Measurements from ENCODE around the gene FBXL3.
A peak's percentile ranks its signal among the peaks of the same experiment; 100 is the strongest.
"Not testable (repeated sequence)": the region's sequence is repeated elsewhere in the genome, so short reads cannot be mapped to it uniquely, and the experiment has no call there.

Gene FBXL3

GRCh38 chr13:77022341-77022740 lies 4.6 kb downstream of the FBXL3 start:
- peak; percentile 22 for DNase-seq

DNA sequence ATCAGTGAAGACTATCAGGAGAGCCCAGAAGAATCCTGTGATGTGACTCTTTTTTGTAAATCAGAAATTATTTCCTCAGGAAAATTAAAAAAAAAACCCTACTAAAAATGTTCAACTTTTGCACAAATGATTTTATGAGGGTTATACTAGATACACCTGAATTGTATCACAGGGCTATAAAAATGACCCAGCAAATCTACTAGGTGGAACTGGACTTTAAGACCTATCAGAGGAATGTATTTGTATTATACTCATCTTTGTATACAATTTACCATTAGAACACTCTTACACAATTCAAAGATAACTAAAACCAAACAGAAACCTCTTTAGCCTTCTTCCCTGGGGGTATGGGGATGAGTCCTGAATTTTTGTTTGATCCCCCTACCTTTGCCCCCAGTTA lies 7.2 kb downstream of the FBXL3 start:
- no peak for DNase-seq

DNA sequence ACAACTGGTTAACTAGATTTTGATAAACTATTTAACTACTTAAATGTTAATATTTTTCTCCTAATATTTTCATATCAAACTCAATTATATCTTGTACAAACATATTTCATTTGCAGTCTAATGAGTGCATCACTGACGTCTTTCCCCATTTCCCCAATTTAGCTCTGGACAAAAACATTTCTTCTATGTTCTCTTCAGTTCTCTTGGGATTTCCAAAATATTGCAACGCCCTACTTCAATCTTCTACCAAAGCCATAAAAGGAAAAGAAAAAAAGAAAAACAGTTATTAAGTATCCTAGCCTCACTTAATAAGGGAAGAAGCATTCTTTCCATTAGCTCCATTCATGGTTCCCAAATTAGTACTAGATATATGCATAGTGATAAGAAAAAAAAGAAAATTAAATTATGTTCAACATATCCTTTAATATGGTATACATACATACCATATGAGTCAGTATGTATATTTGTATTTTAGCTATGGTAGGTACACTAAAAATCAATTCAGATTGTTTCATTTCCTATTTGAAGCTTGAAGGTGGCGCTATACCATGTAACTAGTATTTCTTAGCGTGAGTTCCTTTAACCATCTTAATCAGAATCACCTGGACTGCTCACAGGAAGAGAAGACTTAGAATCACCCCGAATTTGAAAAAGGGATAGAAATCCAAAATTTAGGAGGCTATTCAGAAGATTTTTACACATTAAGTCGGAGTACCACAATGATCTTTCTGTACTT lies 9.9 kb downstream of the FBXL3 start:
- DNase-seq = no peak

DNA sequence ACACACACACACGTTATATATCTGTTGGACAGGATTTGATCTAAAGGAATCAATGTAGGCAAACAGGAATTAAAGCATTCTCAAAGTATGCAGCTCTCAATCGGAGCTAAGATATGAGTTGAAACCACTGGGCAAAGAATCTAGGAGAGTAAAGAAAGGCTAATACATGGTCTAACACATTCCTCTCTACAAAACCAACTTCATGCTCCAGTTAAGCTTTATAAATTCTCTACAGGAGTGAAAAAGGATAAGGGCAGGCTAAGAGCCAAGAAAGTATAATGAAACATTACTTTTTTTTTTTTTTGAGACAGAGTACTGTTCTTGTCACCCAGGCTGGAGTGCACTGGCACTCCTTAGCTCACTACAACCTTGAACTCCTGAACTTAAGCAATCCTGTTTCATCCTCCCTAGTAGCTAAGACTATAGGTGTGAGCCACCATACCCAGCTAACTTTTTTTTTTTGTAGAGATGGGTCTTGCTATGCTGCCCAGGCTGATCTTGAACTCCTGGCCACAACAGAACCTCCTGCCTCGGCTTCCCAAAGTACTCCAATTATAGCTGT lies 10.6 kb downstream of the FBXL3 start:
- DNase-seq = no peak

DNA sequence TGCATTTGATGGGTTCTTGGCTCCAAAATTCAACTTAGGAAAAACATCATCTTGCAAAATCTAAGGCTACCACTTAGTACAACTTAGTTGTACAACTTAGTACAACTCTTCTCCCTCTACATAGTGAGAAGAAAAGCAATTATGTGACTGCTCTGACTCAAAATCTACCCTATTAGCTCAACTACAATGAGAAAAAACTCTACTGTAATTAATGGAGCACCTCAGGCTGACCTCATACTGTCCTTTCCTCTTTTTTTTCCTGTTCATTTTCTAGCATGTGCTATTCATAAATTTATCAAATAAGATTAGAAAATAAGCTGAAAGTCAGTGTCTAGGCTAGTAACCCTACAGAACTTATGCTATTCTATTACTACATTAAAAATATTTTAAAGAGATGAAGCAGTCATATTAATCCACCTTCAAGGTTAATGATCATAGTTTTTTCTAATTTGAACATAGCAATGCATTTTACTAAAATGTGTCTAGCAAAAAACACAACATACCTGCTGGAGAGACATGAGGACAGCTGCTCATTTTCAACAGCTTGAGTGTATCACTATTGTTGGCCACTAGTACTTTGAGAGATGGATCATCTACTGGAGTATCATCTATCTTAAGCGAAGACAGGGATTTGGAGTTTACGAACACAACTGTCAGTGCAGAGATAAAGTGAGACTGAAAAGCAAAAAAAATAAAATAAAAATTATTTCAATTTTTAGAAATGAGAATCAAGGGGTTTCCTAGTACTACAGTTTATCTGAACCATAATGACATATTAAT lies 11.9 kb downstream of the FBXL3 start:
- no peak for DNase-seq

DNA sequence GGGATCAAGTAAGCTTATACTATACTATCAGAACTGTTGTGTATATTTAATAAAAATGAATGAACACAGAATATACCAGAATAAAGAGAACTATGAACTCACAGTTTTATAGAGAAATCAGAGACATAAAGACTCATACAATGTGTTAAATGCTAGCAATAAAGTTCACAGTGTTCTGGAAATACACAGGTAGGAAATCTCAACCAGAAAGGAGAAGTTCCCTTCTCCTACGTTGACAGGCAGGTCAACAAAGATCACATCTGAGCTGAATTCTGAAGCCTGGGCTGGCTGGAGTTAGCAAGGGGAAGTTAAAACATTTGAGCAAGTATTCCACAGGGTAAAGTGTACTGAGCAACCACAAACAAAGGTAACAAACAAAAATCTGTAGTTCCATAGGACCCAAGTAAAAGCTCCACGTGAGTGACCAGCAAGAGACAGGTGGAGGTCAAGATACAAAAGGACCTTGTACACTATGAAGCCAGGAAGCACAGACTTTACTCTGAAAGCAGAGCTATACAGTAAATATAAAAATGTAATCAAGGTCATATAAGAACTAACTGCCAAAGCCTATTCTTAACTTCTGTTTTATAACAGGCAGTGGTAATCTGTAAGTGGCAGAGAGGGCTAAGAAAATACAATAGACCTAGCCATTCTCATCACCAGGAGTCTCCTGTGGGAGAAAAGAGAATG lies 13.0 kb downstream of the FBXL3 start:
- DNase-seq = no peak

DNA sequence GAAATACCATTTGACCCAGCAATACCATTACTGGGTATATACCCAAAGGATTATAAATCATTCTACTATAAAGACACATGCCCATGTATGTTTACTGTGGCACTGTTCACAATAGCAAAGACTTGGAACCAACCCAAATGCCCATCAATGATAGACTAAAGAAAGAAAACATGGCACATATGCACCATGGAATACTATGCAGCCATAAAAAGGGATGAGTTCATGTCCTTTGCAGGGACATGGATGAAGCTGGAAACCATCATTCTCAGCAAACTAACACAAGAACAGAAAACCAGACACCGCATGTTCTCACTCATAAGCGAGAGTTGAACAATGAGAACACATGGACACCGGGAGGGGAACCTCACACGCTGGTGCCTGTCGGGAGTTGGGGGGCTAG lies 17.2 kb downstream of the FBXL3 start:
- not testable (repeated sequence) for DNase-seq

- no peak for DNase-seq
Observed at GRCh38 chr13:77009011-77009410, 17.9 kb downstream of the FBXL3 start.

DNA sequence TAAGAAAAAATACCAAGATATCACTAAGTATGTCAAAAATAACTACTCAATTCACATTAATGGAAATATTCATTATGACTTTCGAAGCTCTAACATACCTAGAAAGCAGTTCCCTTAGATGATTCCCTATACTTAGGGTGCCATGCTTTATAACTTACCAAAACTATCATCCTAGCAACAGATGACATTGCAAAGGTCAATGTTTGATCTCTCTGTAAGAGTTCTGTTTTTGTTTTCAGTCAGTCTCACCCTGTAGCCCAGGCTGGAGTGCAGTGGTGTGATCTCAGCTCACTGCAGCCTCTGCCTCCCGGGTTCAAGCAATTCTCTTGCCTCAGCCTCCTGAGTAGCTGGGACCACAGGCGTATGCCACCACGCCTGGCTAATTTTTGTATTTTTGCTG lies 18.6 kb downstream of the FBXL3 start:
- DNase-seq = not testable (repeated sequence)

DNA sequence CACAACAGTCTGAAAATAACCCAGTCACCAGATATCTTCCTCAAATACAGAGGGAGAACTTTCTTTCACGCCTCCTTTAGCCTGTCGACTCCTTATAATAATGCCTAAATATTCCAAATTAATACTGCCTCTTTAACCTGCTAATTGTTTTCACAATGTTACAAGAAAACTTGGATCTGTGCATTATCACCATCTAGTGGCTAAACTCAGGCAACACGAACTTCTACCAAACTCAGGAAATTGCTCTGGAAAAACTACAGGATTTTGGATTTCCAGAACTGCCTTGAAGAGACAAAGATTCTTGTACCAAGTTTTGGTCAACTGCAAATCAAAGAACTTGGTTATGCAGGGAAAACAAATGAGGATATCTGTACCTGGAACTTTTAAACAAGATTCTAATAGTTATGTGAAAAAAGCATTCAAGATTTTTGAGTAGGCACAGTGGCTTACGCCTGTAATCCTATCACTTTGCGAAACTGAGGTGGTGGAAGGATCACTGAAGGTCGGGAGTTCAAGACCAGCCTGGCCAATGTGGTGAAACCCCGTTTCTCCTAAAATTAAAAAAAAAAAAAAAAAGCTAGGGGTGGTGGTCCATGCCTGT lies 24.3 kb downstream of the FBXL3 start:
- peak; percentile 50 for DNase-seq

GRCh38 chr13:77001963-77002587 lies 24.9 kb downstream of the FBXL3 start:
- DNase-seq = no peak

DNA sequence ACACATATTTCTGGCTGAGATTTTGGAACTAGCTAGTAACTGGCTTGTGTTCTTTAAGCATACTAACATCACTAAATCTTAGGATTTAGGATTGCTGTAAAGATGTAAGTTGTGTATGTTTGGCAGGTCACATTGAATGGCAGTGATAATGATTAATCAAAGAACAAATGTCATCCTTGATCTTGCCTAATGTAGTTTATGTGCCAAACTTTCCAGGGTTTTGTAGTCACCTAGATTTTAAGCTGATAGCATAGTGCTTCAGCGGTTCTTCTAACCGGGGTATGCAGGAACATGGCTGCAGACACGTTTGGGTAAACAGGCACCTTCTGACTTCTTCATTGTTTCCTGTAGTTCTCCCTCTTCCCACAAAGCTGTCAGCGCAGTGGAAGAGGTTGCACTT lies 25.4 kb downstream of the FBXL3 start:
- DNase-seq = no peak

- DNase-seq = no peak
Observed at GRCh38 chr13:77000475-77000874, 26.5 kb downstream of the FBXL3 start.

DNA sequence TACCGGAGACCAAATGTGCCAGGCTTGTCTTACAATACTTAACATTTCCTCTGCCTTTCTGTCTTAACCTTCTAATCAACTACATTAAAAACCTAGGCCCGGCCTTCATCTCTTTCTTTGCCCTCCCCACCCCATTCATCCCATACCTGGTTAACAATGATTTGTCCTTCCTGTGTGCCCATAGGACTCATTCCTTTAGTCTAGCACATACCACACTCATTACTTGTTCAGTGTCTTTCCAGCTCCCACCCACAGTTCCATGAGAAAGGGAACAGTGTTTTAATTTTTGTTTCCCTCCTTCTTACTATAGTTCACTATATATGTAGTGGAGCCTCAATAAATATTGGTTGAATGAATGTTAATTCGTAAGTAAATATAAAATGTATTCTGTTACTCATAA lies 32.7 kb downstream of the FBXL3 start:
- DNase-seq = no peak

GRCh38 chr13:76993473-76993872 lies 33.5 kb downstream of the FBXL3 start:
- no peak for DNase-seq

GRCh38 chr13:76993021-76993420 lies 33.9 kb downstream of the FBXL3 start:
- DNase-seq = no peak

GRCh38 chr13:76992548-76993001 lies 34.4 kb downstream of the FBXL3 start:
- peak; percentile 49 for DNase-seq

GRCh38 chr13:76991796-76992547 lies 35.0 kb downstream of the FBXL3 start, which contains the start of gene CLN5:
Gene CLN5, plus strand, starts transcription at chr13:76992081. Its CDS starts 18 bp downstream, at chr13:76992099.
- peak; percentile 98 for DNase-seq

GRCh38 chr13:76991432-76991795 lies 35.5 kb downstream of the FBXL3 start:
- peak; percentile 35 for DNase-seq

- DNase-seq = no peak
Observed at GRCh38 chr13:76983676-76984075, 43.3 kb downstream of the FBXL3 start.

DNA sequence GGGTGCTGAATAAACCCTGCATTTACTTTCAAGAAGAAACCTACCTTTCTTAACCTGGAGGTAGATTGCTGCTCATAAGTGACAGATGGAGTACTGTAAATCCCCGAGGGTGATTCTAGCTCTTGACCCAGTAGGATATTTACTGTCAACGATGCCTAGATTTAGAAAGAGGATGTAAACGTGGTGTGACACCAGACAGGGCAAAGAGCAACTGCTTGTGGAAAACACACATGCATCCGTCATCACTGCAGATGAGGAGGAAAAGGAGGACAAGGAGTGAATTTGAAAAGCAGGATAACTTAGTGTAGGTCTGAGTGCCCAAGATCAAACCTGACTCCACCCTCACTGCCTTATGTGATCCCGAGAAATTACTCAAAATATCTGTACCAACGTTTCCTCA lies 44.9 kb downstream of the FBXL3 start:
- no peak for DNase-seq

All from hematopoietic multipotent progenitor cell treated with erythropoietin and hydrocortisone succinate and interleukin-3 and kit ligand, for 4 days (in vitro differentiated cells).